Activated CD8-positive, alpha-beta memory T cell treated with anti-CD3 and anti-CD28 coated beads, Interleukin-2, amount 10 ng/mL, durations not matched to agents 7 days and 5 days (primary cell): ENCODE results near the gene GTPBP8. TPM values are rescaled to one million over a fixed set of nuclear protein-coding genes. Genes with fewer than 3 reads are reported as not detected.

Source experiments
- ATAC-seq: fragments of 150-1000 bp; cut with Tn5 transposase; one replicate; pipeline ENCODE4 v1.10.0; 2021; ENCODE audit warnings: moderate library complexity
- CTCF ChIA-PET: fragments of 350-600 bp; sonication (Branson Sonifier 250); formaldehyde crosslinking; loops from one replicate; lab custom pipeline; 2021; ENCODE audit warnings: antibody characterized with exemption; lab: Charles Lee
- DNase-seq: peaks from one replicate; pipeline ENCODE4 v3.0.0-alpha.2; 2020
- H3K27ac Mint-ChIP-seq: one replicate; pipeline ENCODE4 v1.8.0; 2021; ENCODE audit warnings: mild to moderate bottlenecking, mixed read lengths
- H3K27me3 Mint-ChIP-seq: one replicate; pipeline ENCODE4 v1.8.0; 2021; ENCODE audit warnings: mixed read lengths
- H3K36me3 Mint-ChIP-seq: one replicate; pipeline ENCODE4 v1.8.0; 2021; ENCODE audit warnings: mild to moderate bottlenecking, mixed read lengths
- H3K4me1 Mint-ChIP-seq: one replicate; pipeline ENCODE4 v1.8.0; 2021; ENCODE audit warnings: mixed read lengths
- H3K4me3 Mint-ChIP-seq: one replicate; pipeline ENCODE4 v1.8.0; 2021; ENCODE audit warnings: mild to moderate bottlenecking, moderate library complexity, mixed read lengths
- H3K9me3 Mint-ChIP-seq: one replicate; pipeline ENCODE4 v1.8.0; 2022; ENCODE audit warnings: low read depth, mixed read lengths
- total RNA-seq, 2 experiments: library from RNA; stranded (reverse); gene quantifications; one replicate each; pipeline ENCODE4 v1.2.3, GENCODE V29; 2021

Gene GTPBP8
- total RNA-seq, 2 experiments from 2014 or later: 24.6 to 25.3 TPM

GRCh38 chr3:112974894-112975293 lies 15.9 kb upstream of the GTPBP8 start, which contains the start of gene CD200R1:
CD200R1 (minus strand) TSS chr3:112975103; CDS start chr3:112974857, 246 bp downstream.
- no peaks in the 10 kb centered on the region for H3K9me3 Mint-ChIP-seq
- peak within 1 kb of the TSS; percentile 90 for H3K27ac Mint-ChIP-seq
- peaks cover 12% of the 10 kb centered on the region for H3K36me3 Mint-ChIP-seq
- DNase-seq (no peak), ATAC-seq (peak; percentile 50)
- H3K27me3 Mint-ChIP-seq: no peaks in the 10 kb centered on the region
- H3K4me3 Mint-ChIP-seq: peak within 1 kb of the TSS; percentile 87
- CTCF ChIA-PET: interaction anchor here (0.7 to 6.4 kb wide), 9 partner anchors 16 to 808 kb away, joined by 3 to 73 read pairs (median 6); partner anchors contain the start of gene GTPBP8
- peaks cover 65% of the 10 kb centered on the region for H3K4me1 Mint-ChIP-seq

GRCh38 chr3:112976001-112976400 lies 14.8 kb upstream of the GTPBP8 start:
- DNase-seq: no peak
- Mint-ChIP-seq H3K4me1 (peaks cover 62% of the 10 kb centered on the region), H3K27ac (peak overlapping the region; percentile 90), H3K36me3 (peaks cover 8% of the 10 kb centered on the region), H3K27me3 (no peaks in the 10 kb centered on the region), H3K9me3 (no peaks in the 10 kb centered on the region), H3K4me3 (peak overlapping the region; percentile 8)
- CTCF ChIA-PET: interaction anchor here (0.6 to 6.4 kb wide), 4 partner anchors 38 to 332 kb away, joined by 3 to 73 read pairs (median 24); no protein-coding TSS in a partner anchor
- no peak for ATAC-seq

GRCh38 chr3:112976953-112977352 lies 13.8 kb upstream of the GTPBP8 start:
- DNase-seq: no peak
- H3K36me3 Mint-ChIP-seq: peaks cover 5% of the 10 kb centered on the region
- H3K27me3 Mint-ChIP-seq: no peaks in the 10 kb centered on the region
- ATAC-seq: no peak
- no peak overlapping the region for H3K27ac Mint-ChIP-seq
- CTCF ChIA-PET: interaction anchor here (2.1 to 6.4 kb wide), 3 partner anchors 239 to 333 kb away, joined by 6 to 73 read pairs (median 43); no protein-coding TSS in a partner anchor
- H3K4me1 Mint-ChIP-seq: peaks cover 56% of the 10 kb centered on the region
- no peak overlapping the region for H3K4me3 Mint-ChIP-seq
- H3K9me3 Mint-ChIP-seq: no peaks in the 10 kb centered on the region

GRCh38 chr3:112979244-112979832 lies 11.4 kb upstream of the GTPBP8 start:
- Mint-ChIP-seq H3K9me3 (no peaks in the 10 kb centered on the region), H3K4me1 (peaks cover 53% of the 10 kb centered on the region), H3K36me3 (peaks cover 2% of the 10 kb centered on the region), H3K27ac (no peak overlapping the region), H3K27me3 (no peaks in the 10 kb centered on the region), H3K4me3 (no peak overlapping the region)
- DNase-seq: no peak
- CTCF ChIA-PET: interaction anchor here (0.6 to 6.3 kb wide), 29 partner anchors 8 to 411 kb away, joined by 3 to 61 read pairs (median 5); partner anchors contain the start of gene GTPBP8
- ATAC-seq: no peak

GRCh38 chr3:112980080-112980479 lies 10.7 kb upstream of the GTPBP8 start:
- Mint-ChIP-seq H3K36me3 (peaks cover 2% of the 10 kb centered on the region), H3K4me1 (peaks cover 57% of the 10 kb centered on the region)

DNA sequence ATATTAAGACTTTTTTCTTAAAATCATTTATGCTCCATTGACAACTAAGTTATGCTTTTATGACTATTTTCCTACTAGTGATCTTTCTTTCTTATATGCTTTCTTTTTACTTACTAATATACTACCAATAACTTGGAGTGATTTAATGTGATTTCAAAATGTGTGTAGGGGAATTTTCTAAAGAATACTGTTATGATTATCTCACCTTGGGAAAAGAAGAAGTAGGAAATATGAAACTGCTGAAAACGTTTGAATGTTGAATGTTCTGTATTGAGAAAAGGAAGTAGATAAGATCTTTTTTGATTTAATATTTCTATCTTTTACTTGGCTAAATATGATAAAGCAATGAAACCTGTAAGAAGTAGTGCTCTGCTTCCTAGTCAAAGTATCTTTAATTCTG lies 8.1 kb upstream of the GTPBP8 start:
- ATAC-seq (no peak), DNase-seq (no peak)
- H3K27ac Mint-ChIP-seq: no peak overlapping the region
- H3K36me3 Mint-ChIP-seq: no peaks in the 10 kb centered on the region
- no peaks in the 10 kb centered on the region for H3K9me3 Mint-ChIP-seq
- CTCF ChIA-PET: interaction anchor here (6.3 kb wide), 1 partner anchor 248 kb away, joined by 61 read pairs; no protein-coding TSS in a partner anchor
- H3K4me1 Mint-ChIP-seq: peaks cover 45% of the 10 kb centered on the region
- H3K27me3 Mint-ChIP-seq: no peaks in the 10 kb centered on the region
- H3K4me3 Mint-ChIP-seq: no peak overlapping the region

More at GRCh38 chr3:112980080-112980479, 10.7 kb upstream of the GTPBP8 start:
- no peak overlapping the region for H3K4me3 Mint-ChIP-seq
- no peaks in the 10 kb centered on the region for H3K9me3 Mint-ChIP-seq
- CTCF ChIA-PET: interaction anchor here (0.9 to 6.3 kb wide), 12 partner anchors 8 to 412 kb away, joined by 3 to 61 read pairs (median 8); partner anchors contain the start of gene GTPBP8
- ATAC-seq (no peak), DNase-seq (no peak)
- no peak overlapping the region for H3K27ac Mint-ChIP-seq
- H3K27me3 Mint-ChIP-seq: no peaks in the 10 kb centered on the region

DNA sequence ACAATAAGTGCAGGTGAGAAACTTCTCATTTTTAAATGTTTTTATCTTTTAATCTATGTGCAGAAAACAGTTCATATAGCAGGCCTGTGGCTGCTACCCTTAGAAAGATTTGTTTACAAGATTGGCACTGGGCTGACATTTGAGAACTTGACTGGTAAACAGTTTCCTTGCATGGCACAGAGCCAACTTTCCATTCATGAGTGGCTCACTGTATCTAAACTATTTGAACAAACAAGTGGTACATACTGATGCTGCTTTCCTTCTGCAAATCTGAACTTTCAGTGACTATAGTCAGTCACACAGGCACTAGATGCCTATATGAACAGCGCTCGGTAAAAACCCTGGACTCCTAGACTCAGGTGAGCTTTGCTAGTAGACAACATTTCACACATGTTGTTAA lies 6.3 kb upstream of the GTPBP8 start:
- Mint-ChIP-seq H3K9me3 (no peaks in the 10 kb centered on the region), H3K27ac (no peak overlapping the region), H3K4me1 (peaks cover 39% of the 10 kb centered on the region), H3K36me3 (no peaks in the 10 kb centered on the region), H3K27me3 (no peaks in the 10 kb centered on the region), H3K4me3 (no peak overlapping the region)
- CTCF ChIA-PET: interaction anchor here (1.4 to 1.6 kb wide), 2 partner anchors 250 to 342 kb away, joined by 4 to 8 read pairs; no protein-coding TSS in a partner anchor
- ATAC-seq (peak; percentile 23), DNase-seq (no peak)

GRCh38 chr3:112987710-112988334 lies 3.0 kb upstream of the GTPBP8 start:
- CTCF ChIA-PET: interaction anchor here (0.8 to 1.9 kb wide), 3 partner anchors 9 to 251 kb away, joined by 3 to 13 read pairs (median 4); no protein-coding TSS in a partner anchor

GRCh38 chr3:112995800-112996199 lies 5.0 kb downstream of the GTPBP8 start:
- Mint-ChIP-seq H3K27ac (no peak overlapping the region), H3K36me3 (peaks cover 37% of the 10 kb centered on the region), H3K27me3 (no peaks in the 10 kb centered on the region), H3K4me1 (peaks cover 50% of the 10 kb centered on the region), H3K9me3 (no peaks in the 10 kb centered on the region), H3K4me3 (no peak overlapping the region)
- no peak for DNase-seq
- no peak for ATAC-seq
- CTCF ChIA-PET: no interaction called here

More at GRCh38 chr3:112987710-112988334, 3.0 kb upstream of the GTPBP8 start:
- no peak overlapping the region for H3K4me3 Mint-ChIP-seq
- no peaks in the 10 kb centered on the region for H3K36me3 Mint-ChIP-seq
- H3K27ac Mint-ChIP-seq: no peak overlapping the region
- no peak for DNase-seq
- peaks cover 54% of the 10 kb centered on the region for H3K4me1 Mint-ChIP-seq
- H3K9me3 Mint-ChIP-seq: no peaks in the 10 kb centered on the region
- no peaks in the 10 kb centered on the region for H3K27me3 Mint-ChIP-seq
- ATAC-seq: no peak

GRCh38 chr3:113000691-113001090 lies 9.9 kb downstream of the GTPBP8 start:
- peaks cover 58% of the 10 kb centered on the region for H3K36me3 Mint-ChIP-seq
- H3K4me1 Mint-ChIP-seq: peaks cover 56% of the 10 kb centered on the region
- no peaks in the 10 kb centered on the region for H3K9me3 Mint-ChIP-seq
- H3K27ac Mint-ChIP-seq: peak overlapping the region; percentile 28
- no peak overlapping the region for H3K4me3 Mint-ChIP-seq
- no peaks in the 10 kb centered on the region for H3K27me3 Mint-ChIP-seq
- DNase-seq (no peak), ATAC-seq (no peak)
- CTCF ChIA-PET: interaction anchor here (1.1 to 2.4 kb wide), 3 partner anchors 9 to 358 kb away, joined by 3 to 12 read pairs (median 11); partner anchors contain the start of gene GTPBP8

DNA sequence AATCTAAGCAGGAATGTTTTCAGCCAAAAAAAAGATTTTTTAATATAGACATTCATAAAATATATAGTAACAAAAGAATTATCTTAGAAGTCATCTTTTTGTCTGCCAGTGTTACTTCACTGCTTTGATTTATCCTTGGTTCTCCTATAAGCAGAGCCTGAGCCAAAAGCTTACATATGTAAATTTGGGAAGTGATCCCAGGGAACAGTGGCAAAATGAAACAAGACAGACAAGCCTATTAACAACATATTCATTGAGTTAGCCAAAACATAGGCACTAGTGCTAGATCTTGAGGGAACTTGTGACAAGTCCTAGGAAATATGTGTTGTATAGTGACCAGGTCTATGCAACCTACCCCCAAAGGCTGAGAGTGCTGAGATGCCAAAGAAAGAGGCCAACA lies 11.3 kb downstream of the GTPBP8 start:
- Mint-ChIP-seq H3K9me3 (no peaks in the 10 kb centered on the region), H3K27me3 (no peaks in the 10 kb centered on the region), H3K4me3 (no peak overlapping the region), H3K27ac (peak overlapping the region; percentile 79), H3K4me1 (peaks cover 63% of the 10 kb centered on the region), H3K36me3 (peaks cover 66% of the 10 kb centered on the region)
- CTCF ChIA-PET: interaction anchor here (1.2 to 2.4 kb wide), 3 partner anchors 11 to 359 kb away, joined by 3 to 12 read pairs (median 11); partner anchors contain the start of gene GTPBP8
- ATAC-seq (no peak), DNase-seq (no peak)

- ATAC-seq: peak; percentile 84
- H3K27ac Mint-ChIP-seq: peak overlapping the region; percentile 79
- no peaks in the 10 kb centered on the region for H3K27me3 Mint-ChIP-seq
- peaks cover 64% of the 10 kb centered on the region for H3K4me1 Mint-ChIP-seq
- DNase-seq: peak; percentile 76
- CTCF ChIA-PET: interaction anchor here (1.5 to 2.4 kb wide), 2 partner anchors 12 to 360 kb away, joined by 7 to 11 read pairs; partner anchors contain the start of gene GTPBP8
- peaks cover 69% of the 10 kb centered on the region for H3K36me3 Mint-ChIP-seq
- no peaks in the 10 kb centered on the region for H3K9me3 Mint-ChIP-seq
- no peak overlapping the region for H3K4me3 Mint-ChIP-seq
Observed at GRCh38 chr3:113002679-113003078, 11.9 kb downstream of the GTPBP8 start.

DNA sequence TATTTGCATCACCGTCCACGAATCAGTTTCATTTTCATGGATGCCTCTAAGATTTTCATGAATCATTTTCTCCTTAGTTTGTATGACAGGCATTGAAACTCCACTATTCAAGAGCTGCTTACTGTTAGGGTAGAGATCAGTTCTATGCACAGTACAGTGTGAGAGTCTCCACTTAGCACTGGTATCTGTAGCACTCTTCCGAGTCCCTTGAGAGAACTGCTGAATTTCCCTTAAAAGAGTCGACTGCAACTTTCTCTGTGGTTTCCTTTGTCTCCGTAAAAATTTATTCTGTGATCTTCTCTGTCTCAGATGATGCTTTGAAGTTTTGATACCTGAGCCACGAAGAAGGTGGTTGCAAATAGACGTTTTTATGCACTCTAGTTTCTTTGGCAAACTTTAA lies 14.8 kb downstream of the GTPBP8 start:
- peak; percentile 82 for ATAC-seq
- H3K27ac Mint-ChIP-seq: peak overlapping the region; percentile 96
- CTCF ChIA-PET: interaction anchor here (0.9 to 2.0 kb wide), 5 partner anchors 13 to 444 kb away, joined by 3 to 9 read pairs (median 3); partner anchors contain the start of genes ATG3 and SLC35A5
- H3K27me3 Mint-ChIP-seq: no peaks in the 10 kb centered on the region
- peak overlapping the region; percentile 71 for H3K4me3 Mint-ChIP-seq
- peaks cover 60% of the 10 kb centered on the region for H3K4me1 Mint-ChIP-seq
- H3K9me3 Mint-ChIP-seq: no peaks in the 10 kb centered on the region
- DNase-seq: no peak
- H3K36me3 Mint-ChIP-seq: peaks cover 66% of the 10 kb centered on the region
